ENCODE results near the gene TSN.

DNA sequence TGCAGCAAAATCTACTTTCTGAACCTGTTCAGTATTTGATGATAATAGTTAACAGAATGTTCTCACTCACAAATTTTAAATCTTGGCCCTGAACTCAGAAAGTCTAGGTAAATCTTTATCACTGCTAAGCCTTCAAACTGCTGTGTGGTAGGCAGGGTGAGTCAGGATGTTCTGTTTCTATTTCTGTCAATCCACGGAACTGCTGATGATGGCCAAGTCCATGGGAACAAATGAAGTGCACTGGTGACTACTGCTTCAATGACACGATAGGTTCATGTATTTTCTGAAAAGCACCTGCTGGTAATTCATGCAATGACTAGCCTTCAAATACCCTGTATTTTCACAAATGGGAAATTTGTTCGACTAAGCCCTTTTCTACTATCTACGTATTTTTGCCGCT, 33.0 kb upstream of the TSN start:
- TF ChIP-seq EZH2 (IDR thresholded peaks at IDR 0.05) = no peak
- no peak for TF ChIP-seq POLR2AphosphoS5 (IDR thresholded peaks at IDR 0.05; ENCODE audit: borderline replicate concordance, low read depth, low read length)

Measured in SK-N-MC (cell line).